Measurements from ENCODE around the gene PRR5L.

Gene PRR5L

DNA sequence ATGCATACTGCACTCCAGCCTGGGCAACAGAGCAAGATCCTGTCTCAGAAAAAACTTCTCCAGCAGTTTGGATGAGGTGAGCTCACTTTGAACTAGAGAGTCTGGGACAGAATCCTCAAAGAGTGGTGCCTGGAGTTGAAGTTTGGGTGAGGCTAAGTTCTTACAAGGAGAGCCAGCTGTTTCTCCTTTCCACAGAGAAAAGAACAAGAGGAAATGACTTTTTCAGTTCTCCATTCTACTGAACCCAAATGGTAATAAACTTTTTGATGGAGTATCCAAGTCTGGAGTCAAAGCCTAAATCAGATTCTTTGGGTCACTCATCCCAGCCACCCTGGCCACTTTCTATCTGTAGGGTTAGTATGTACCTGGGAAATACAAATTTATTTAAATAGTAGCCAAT is 111.3 kb downstream of the PRR5L start:
- DNase-seq: no peak

DNA sequence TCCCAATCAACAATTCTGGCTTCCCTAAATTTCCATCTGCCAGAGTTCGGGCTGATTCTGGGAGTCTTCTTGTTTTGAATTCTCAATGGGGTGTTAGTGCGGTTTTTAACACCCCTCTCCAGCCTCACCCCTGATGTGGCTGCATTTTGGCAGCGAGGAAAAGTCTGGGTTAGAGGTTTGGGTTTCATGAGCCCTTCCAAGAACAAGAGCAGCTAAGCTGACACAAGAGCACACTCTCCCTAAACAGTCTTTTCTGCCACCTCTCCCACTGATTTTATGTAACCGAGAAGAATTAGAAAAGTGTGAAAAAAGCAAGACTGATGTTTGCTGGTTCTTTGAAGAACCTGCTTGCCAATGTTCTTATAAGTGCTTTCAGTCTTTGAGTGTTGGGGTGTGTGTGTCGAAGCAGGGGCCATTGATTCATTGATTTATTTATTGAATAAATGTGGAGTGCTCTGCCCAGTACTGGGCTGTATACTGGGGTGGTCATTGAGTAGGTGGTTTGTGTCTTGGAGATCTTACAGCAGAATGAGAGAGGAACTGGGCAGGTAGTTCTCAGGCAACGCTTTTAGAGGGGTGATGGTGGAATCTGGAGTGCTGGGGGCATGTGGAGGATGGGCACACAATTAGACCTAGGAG is 112.5 kb downstream of the PRR5L start:
- no peak for DNase-seq

DNA sequence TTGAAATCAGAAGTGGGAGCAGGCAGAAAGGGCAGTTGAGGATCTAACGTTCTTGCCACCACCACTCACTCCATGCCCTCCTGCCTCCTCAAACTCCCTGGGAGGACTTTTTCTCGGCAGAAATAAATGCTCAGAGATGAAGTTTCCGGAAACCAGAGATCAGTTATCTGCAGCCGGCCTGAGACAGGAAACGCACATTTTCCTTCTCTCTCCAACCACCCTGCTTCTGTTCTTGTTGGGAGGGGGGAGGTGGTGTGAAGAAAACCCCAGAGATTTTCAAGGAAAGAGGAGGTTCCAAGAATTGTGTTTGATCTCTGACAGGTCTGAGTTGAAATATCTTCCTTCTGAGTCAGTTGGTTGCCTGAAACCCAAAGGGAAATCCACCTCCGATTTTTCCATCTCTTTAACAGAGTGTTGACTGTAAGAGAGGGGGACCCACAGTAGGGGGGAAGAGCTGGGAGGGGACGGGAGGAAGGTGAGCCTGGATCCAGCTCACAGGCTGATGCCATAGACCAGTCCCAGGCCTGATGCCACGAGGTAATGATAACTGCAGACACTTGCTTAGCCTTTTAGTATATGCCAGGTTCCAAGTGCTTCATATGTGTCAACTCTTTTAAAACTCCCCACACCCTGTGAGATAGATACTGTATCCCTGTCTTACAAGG is 113.2 kb downstream of the PRR5L start:
- peak; percentile 43 for DNase-seq

GRCh38 chr11:36411202-36411640 is 115.1 kb downstream of the PRR5L start:
- DNase-seq: no peak

DNA sequence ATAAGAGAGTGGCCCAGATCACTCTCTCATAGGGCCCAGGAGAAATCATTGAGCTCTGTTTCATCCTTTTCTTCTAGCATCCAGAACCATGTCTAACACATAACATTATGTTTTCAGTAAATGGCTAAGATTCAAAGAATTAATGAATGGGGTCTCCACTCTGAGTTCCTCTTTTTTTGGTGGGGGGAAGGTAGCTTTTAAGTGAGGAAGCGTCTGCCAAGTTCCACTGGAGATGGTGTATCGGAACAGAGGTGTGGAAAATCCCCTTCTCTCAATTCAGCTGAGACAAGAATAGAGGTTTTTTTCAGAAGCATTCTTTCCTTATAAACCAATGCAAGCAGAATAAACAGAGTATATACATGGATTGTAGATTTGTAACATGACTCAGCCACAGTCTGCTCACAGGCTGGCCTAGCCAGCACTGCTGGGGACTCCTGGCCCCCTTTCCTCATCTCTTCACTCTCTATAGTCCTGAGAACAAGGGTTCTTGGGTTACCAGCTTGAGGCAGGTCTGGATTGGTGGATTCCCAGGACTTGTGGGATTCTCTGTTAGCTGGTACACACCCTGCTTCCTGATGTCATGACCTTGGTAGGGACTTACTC is 116.8 kb downstream of the PRR5L start:
- no peak for DNase-seq

- no peak for DNase-seq
These were observed 121.1 kb downstream of the PRR5L start for GRCh38 chr11:36417154-36417553.

- no peak for DNase-seq
These were observed 123.8 kb downstream of the PRR5L start for GRCh38 chr11:36419791-36420424.

DNA sequence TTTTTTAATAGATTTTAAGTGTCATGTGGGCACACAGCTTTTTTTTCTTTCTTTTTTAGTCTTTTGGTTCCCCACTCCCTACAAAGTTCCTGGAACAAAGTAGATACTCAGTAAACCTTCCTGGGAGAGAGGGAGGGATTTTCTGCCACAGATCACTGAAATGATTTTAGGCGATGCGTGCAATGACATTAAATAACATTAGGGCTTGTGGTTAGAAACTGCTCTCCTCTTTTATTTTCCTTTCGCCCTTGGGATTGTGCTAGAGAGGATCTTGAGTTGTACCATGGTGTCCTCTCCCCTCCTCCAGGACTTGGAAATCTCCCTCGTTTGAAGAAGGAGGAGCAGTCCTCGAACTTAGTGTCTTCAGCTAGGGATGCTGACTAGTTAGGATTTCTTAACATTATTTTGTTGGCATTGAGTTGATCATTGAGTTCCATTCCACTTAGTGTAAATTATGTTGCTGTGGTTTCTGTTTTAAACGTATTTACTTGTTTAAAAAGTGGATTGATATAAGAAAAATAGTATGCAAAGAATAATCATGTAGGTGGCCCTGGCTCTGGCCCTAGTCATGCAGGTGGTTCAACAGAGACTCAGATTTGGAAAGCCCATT is 125.6 kb downstream of the PRR5L start:
- no peak for DNase-seq

GRCh38 chr11:36425561-36426081 is 129.5 kb downstream of the PRR5L start:
- no peak for DNase-seq

GRCh38 chr11:36426226-36426848 is 130.2 kb downstream of the PRR5L start:
- DNase-seq: no peak

DNA sequence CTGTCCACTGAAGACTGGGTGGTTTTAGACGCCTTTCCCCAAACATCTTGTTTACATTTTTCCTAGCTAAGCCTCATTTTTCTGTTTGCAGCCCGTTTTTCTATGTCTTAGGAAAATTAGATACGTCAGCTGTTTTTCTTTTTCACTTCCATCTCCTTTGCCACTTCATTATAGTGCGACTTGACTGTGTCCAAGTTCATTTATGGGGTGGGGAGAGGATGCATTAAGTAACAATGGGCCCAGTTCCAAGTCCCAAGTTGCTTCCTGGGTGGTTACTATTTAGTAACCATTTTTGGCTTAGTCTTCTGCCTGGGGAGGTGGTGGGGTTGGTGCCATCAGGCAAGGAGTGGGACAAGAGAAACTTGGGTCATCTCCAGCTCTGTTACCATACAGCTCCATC is 131.0 kb downstream of the PRR5L start:
- DNase-seq: no peak

- DNase-seq: no peak
These were observed 131.8 kb downstream of the PRR5L start for GRCh38 chr11:36427876-36428275.

DNA sequence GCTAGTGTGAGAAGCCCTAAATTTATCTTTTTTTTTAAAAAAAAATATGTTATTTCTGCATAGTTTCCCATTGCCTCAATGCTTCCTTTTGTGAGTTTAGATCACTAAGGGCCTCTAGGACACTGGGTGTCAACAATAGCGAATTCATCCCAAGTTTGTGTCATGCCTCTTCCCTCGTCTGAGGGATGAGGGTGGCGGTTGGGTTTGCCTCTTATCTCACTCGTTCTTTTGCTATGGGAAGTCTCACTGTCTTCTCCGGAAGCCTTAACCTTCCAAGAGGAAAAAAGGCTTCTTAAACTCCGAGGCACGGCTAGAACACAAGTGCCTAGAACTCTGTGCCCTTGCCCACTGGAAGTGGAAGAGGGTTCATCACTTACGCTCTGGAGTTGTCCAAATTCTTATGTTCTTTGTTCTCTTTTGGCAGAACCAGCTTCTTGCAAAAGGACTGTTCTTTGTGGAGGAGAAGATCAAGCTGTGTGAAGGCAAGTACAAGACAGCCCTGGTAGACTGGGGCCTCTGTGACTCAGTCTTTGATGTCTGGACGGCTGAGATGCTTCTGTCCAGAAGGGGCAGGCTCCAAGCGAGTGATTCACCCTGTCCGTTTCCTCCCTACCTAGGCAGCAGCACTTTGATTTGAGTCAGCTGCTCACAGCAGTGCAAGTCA is 135.5 kb downstream of the PRR5L start:
- DNase-seq: peak; percentile 45

- DNase-seq: no peak
These were observed 136.0 kb downstream of the PRR5L start for GRCh38 chr11:36432093-36432469.

DNA sequence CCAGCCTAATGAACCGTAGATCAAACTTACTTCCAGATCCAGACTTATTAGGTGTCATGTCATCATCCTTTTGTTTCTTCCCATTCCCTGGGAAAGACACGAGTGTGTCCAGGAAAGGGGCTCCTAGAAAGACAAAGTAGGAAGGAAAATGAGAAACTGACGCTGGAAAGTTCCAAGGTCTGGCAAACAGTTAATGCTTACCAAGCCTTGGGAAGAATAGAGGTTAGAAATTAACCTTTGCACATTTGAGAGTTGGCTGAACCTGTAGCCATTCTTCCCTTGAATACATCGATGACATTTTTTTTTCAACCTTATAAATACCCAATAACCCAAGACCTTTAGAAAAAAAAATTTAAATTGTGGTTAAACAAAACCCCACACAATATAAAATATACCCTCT is 136.7 kb downstream of the PRR5L start:
- DNase-seq: no peak

GRCh38 chr11:36436064-36436463 is 140.0 kb downstream of the PRR5L start:
- DNase-seq: no peak

- DNase-seq: no peak
These were observed 140.5 kb downstream of the PRR5L start for GRCh38 chr11:36436589-36436988.

GRCh38 chr11:36437413-36437812 is 141.3 kb downstream of the PRR5L start:
- DNase-seq: no peak

DNA sequence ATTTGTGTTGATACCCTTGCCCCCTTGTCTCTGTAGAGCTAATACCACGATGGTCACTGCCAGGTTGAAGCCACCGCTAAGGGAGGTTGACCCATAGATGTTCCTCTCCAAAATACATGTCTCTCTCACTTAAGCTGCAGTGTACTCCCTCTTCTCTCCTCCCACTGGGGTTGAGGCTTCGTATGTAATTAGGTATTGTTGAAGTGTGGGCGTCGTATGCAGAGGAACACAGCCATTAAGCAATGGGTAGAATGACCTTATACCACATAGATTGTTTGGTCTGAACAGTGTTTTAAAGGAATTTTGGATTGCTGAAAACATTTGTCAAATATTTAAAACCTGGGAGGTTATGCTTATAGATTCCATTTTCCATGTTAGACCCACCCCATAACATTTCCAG is 142.0 kb downstream of the PRR5L start:
- DNase-seq: no peak

DNA sequence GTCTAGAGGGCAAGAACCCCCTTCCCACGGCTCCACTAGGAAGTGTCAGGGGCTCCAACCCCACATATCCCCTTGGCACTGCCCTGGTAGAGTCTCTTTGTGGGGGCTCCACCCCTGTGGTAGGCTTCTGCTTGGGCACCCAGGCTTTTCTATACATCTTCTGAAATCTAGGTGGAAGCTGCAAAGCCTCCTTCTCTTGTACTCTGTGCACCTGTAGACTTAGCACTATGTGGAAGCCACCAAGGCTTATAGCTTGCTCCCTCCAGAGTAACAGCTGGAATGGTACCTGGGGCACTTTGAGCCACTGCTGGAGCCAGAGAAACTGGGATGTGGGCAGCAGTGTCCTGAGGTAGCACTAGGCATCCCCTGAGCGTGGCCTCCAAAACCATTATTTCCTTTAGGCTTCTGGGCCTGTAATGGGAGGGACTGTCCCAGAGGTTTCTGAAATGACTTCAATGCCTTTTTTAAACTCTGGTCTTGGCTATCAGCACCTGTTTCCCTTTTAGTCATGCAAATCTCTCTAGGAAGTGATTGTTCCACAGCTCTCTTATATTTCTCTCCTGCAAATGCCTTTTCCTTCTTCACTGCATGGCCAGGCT is 145.6 kb downstream of the PRR5L start:
- DNase-seq: no peak

- DNase-seq: no peak
These were observed 147.6 kb downstream of the PRR5L start for GRCh38 chr11:36443661-36444060.

DNA sequence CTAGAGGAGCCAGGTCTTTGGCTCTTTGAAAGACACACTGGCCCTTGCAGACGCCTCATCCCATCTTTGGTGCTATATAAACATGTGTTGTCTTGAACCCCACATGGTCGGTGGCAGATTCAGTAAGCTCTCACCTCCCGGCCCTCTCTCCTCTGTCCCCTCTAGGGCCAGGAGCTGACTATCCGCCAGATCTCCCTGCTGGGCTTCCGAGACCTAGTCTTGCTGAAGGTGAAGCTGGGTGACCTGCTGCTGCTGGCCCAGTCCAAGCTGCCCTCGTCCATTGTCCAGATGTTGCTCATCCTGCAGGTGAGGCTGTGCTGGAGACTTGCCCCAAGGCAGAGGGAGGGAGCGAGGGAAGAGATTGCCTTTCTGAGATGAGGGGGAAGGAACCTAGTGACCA is 150.0 kb downstream of the PRR5L start:
- no peak for DNase-seq

All from activated naive CD4-positive, alpha-beta T cell treated with Interleukin-2 at 50 U/mL for 16 hours (primary cell).